Right cardiac atrium (tissue), 5 donors: ENCODE results near the gene KHDC1L. TPM values are rescaled to one million over a fixed set of nuclear protein-coding genes. Genes with fewer than 3 reads are reported as not detected.

Experiments used
- ATAC-seq, 2 donors: fragments of 200-7000 bp; cut with Tn5 transposase; one replicate each; pipeline versions ENCODE4 v1.8.0 to v1.9.1; 2020; ENCODE audit warnings: moderate library complexity in 2 of 2, mild to moderate bottlenecking in 1 of 2
- DNase-seq, 3 donors: peaks; one replicate each; pipeline ENCODE4 v3.0.0-alpha.2; 2020
- H3K27ac ChIP-seq: one replicate; pipeline ENCODE4 v1.5.1; 2013; ENCODE audit warnings: mild to moderate bottlenecking, low read length, control low read depth, moderate library complexity
- H3K27me3 ChIP-seq: one replicate; pipeline ENCODE4 v1.6.1; 2013; ENCODE audit not compliant: control insufficient read depth, insufficient read depth
- H3K4me1 ChIP-seq: one replicate; pipeline ENCODE4 v1.6.1; 2013; ENCODE audit warnings: low read length; ENCODE audit not compliant: control insufficient read depth, insufficient read depth
- H3K4me3 ChIP-seq: one replicate; pipeline ENCODE4 v1.5.1; 2013; ENCODE audit warnings: low read length, control low read depth
- H3K9me3 ChIP-seq: one replicate; pipeline ENCODE4 v1.6.1; 2013; ENCODE audit warnings: low read length; ENCODE audit not compliant: control insufficient read depth
- WGBS: extraction: QIAGEN DNeasy Blood & Tissue Kit; methylation state at CpG from one replicate; pipeline ENCODE4 v1.1.7; 2013; 5-methylcytosine and 5-hydroxymethylcytosine counted together
- intact Hi-C, 4 donors: fragments of 100-400 bp; cut with DNase I; formaldehyde crosslinking; loops; one replicate each; pipeline versions ENCODE4 v1.11.0 to v1.14.0; 2022 to 2023
- polyA plus RNA-seq: library from polyadenylated mRNA; stranded (reverse); fragments of 200-250 nt; gene quantifications from one replicate; pipeline ENCODE4 v1.2.3, GENCODE V29; 2013
- total RNA-seq, 4 donors: library from RNA; stranded (reverse); fragmentation: NEBNext Ultra II Directional; extraction: Animal tissue kit (Norgen Biotek cat#: 25700); gene quantifications; one replicate each; pipeline ENCODE4 v1.2.1, GENCODE V29; 2021
- donor health status: healthy with polysubstance abuse.
- donor health status: DM: no; HTN: yes; CAD: no.
- donor health status: DM: no; HTN: no; CAD: no.
- donor health status: DM: no; HTN: yes; CAD: no; lungs with severe emphysema.
- donor health status: DM: yes; HTN: yes; CAD: no.

The KHDC1L gene
- total and polyA plus RNA-seq, 5 donors, result not detected

DNA sequence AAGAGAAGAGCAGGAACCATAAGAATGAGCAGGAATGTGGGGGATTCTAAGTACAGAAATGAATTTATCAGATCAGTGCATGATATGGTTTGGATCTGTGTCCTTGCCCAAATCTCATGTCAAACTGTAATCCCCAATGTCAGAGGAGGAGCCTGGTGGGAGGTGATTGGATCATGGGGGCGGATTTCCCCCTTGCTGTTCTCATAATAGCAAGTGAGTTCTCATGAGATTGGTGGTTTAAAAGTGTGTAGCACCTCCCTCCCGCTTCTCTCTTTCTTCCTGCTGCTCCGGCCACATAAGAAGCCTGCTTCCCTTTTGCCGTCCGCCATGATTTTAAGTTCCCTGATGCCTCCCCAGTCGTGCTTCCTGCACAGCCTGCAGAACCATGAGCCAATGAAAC, 49.2 kb downstream of the KHDC1L start:
- 80% methylated on average over 6 of the region's 6 CpGs for WGBS
- no peak for DNase-seq
- H3K27ac ChIP-seq, result no peak overlapping the region
- H3K27me3 ChIP-seq, result no peaks in the 10 kb centered on the region
- no peak for ATAC-seq
- intact Hi-C loops, result loop anchor here in 1 of 4 donors (10.0 kb wide), 1 partner anchor 551 kb away; the partner anchor contains the start of gene KCNQ5
- no peaks in the 10 kb centered on the region for H3K4me1 ChIP-seq
- H3K4me3 ChIP-seq, result no peak overlapping the region
- H3K9me3 ChIP-seq, result no peaks in the 10 kb centered on the region

DNA sequence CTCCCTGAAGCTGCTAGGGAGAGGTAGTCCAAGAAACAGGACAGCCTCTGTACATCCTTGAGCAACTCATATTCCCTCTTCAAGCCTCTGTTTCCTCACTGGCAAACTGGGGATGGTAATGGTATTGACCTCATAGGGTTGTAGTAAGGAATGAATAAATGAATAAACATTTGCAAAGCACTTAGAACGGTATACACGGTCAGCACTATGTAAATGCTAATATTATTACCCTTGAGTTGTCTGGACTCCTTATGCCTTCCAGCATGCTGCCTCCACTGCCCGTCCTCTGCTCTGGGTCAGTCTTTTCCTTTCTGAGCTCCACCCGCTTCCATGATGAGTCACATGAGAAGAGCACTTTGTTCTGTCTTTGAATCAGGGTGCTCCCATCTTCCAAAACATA, 50.6 kb downstream of the KHDC1L start:
- Histone ChIP-seq H3K4me3 (no peak overlapping the region), H3K27ac (no peak overlapping the region), H3K27me3 (no peaks in the 10 kb centered on the region), H3K9me3 (no peaks in the 10 kb centered on the region), H3K4me1 (no peaks in the 10 kb centered on the region)
- DNase-seq (no peak), ATAC-seq (no peak)
- intact Hi-C loops, result loop anchor here in 1 of 4 donors (10.0 kb wide), 1 partner anchor 550 kb away; the partner anchor contains the start of gene KCNQ5
- WGBS, result 84% methylated on average over 4 of the region's 4 CpGs

Other genes with a start within 250 kb of the KHDC1L start
- gene KHDC1, start 37.7 kb upstream of the KHDC1L start, total RNA-seq, result 1 to 10 TPM; 1.4 to 6.8 (median 3.7) TPM
- gene KHDC1, start 37.7 kb upstream of the KHDC1L start, polyA plus RNA-seq, result 5.2 TPM
- gene DPPA5, start 128.8 kb upstream of the KHDC1L start, total RNA-seq, result not detected
- gene DPPA5, start 128.8 kb upstream of the KHDC1L start, polyA plus RNA-seq, result not detected
- not detected for gene KHDC3L, start 137.2 kb upstream of the KHDC1L start, total RNA-seq
- not detected for gene KHDC3L, start 137.2 kb upstream of the KHDC1L start, polyA plus RNA-seq
- under 1 TPM in 3 of 4 donors, not detected in 1; 0.24 to 0.77 (median 0.36) TPM for gene OOEP, start 144.4 kb upstream of the KHDC1L start, total RNA-seq
- gene OOEP, start 144.4 kb upstream of the KHDC1L start, polyA plus RNA-seq, result not detected
- gene DDX43, start 169.3 kb upstream of the KHDC1L start, total RNA-seq, result 1 to 10 TPM in 2 of 4 donors, under 1 TPM in 2; 0.40 to 1.9 (median 0.97) TPM
- gene DDX43, start 169.3 kb upstream of the KHDC1L start, polyA plus RNA-seq, result 0.16 TPM
- 1 to 10 TPM in 3 of 4 donors, under 1 TPM in 1; 0.79 to 2.9 (median 1.9) TPM for gene CGAS, start 226.8 kb upstream of the KHDC1L start, total RNA-seq
- gene CGAS, start 226.8 kb upstream of the KHDC1L start, polyA plus RNA-seq, result 0.91 TPM
- 10 to 100 TPM; 24.4 to 35.1 (median 30.5) TPM for gene MTO1, start 236.2 kb upstream of the KHDC1L start, total RNA-seq
- gene MTO1, start 236.2 kb upstream of the KHDC1L start, polyA plus RNA-seq, result 16.5 TPM